Breast epithelium (tissue), 3 donors: ENCODE data around the gene RAB27A.

ENCODE experiments used
- CTCF ChIP-seq, 3 donors: fragments of 450-650 bp; IDR thresholded peaks; one replicate each; pipeline ENCODE4 v1.5.1; 2016 to 2017; ENCODE audit warnings: antibody characterized with exemption in 3 of 3, mild to moderate bottlenecking in 3 of 3, moderate library complexity in 3 of 3
- POLR2A ChIP-seq: fragments of 450-650 bp; IDR thresholded peaks from one replicate; pipeline ENCODE4 v1.6.1; 2016; ENCODE audit warnings: antibody characterized with exemption, mild to moderate bottlenecking, moderate library complexity
- POLR2AphosphoS5 ChIP-seq, 3 donors: sonication (generic); formaldehyde crosslinking; IDR thresholded peaks; one replicate each; pipeline ENCODE4 v1.6.1; 2017; ENCODE audit warnings: antibody characterized with exemption in 3 of 3

GRCh38 chr15:55241891-55242290 lies 47.7 kb downstream of the RAB27A start:
- TF ChIP-seq POLR2A (no peak), CTCF (IDR thresholded peaks at IDR 0.05) (no peak), POLR2AphosphoS5 (IDR thresholded peaks at IDR 0.05) (no peak)
